SU-DHL-6 (cell line): ENCODE data around the gene RNF126.

Experiments used
- CTCF ChIP-seq: fragments of 200-600 bp; sonication (generic); IDR thresholded peaks from one replicate; pipeline ENCODE4 v1.5.1; 2017; ENCODE audit warnings: antibody characterized with exemption, mild to moderate bottlenecking, low read length, moderate library complexity; ENCODE audit not compliant: insufficient read depth, poor library complexity, severe bottlenecking
- EZH2phosphoT487 ChIP-seq: fragments of 200-600 bp; sonication (generic), shearing (Covaris generic); conservative IDR thresholded peaks from 2 replicates; pipeline ENCODE4 v1.6.1; 2018; ENCODE audit warnings: mild to moderate bottlenecking, antibody characterized with exemption, low read length, moderate library complexity, mixed read lengths

DNA sequence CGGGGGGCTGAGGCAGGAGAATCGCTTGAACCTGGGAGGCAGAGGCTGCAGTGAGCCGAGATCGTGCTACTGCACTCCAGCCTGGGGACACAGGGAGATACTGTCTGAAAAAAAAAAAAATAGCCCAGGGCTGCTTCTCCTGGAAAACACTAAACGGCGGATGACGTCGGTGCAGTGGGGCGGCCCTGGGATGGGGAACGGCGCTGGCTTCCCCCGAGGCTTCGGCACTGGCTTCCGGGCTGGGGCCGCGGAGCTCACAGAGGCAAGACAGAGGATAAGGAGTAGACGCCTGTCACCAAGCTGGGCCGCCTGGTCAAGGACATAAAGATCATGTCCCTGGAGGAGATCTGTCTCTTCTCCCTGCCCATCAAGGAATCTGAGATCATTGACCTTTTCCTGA is 27.2 kb upstream of the RNF126 start:
- TF ChIP-seq CTCF: no peak
- TF ChIP-seq EZH2phosphoT487: no peak
